A673 (cell line): ENCODE measurements around the gene TIMD4. TPM values are rescaled to one million over a fixed set of nuclear protein-coding genes. Genes with fewer than 3 reads are reported as not detected.

Experiments
- BruUV-seq: library from RNA; stranded (reverse); fragments of 400-500 nt; replicated peaks from 2 replicates; lab custom pipeline; 2021; lab: Mats Ljungman, UMichigan
- CTCF ChIA-PET: fragments of 300-600 bp; sonication (Branson Sonifier 250); formaldehyde crosslinking; loops from one replicate; lab custom pipeline; 2022; ENCODE audit warnings: antibody characterized with exemption; lab: Charles Lee
- POLR2A ChIA-PET: fragments of 300-600 bp; sonication (Branson Sonifier 250); formaldehyde crosslinking; loops from one replicate; lab custom pipeline; 2022; ENCODE audit warnings: antibody characterized with exemption; ENCODE audit not compliant: low non-redundant PET; lab: Charles Lee
- DNase-seq: peaks from one replicate; pipeline ENCODE4 v3.0.0-alpha.2; 2015; ENCODE audit warnings: low spot score
- H3K27ac ChIP-seq: fragments of 200-600 bp; sonication (generic); 2 replicates; pipeline ENCODE4 v1.5.1; 2016; ENCODE audit warnings: mixed run types, low read depth, mild to moderate bottlenecking, mixed read lengths, antibody characterized with exemption, low read length; ENCODE audit not compliant: poor library complexity, severe bottlenecking
- H3K27me3 ChIP-seq: fragments of 200-600 bp; sonication (generic); replicated peaks from 2 replicates; pipeline ENCODE4 v1.6.1; 2017; ENCODE audit warnings: mixed run types, low read depth, mild to moderate bottlenecking, mixed read lengths, antibody characterized with exemption, low read length; ENCODE audit not compliant: insufficient read depth, poor library complexity
- H3K36me3 ChIP-seq: fragments of 200-600 bp; sonication (generic); 2 replicates; pipeline ENCODE4 v1.6.1; 2016; ENCODE audit warnings: mixed run types, mild to moderate bottlenecking, mixed read lengths, antibody characterized with exemption, low read length; ENCODE audit not compliant: insufficient read depth, poor library complexity, severe bottlenecking
- H3K4me1 ChIP-seq: fragments of 200-600 bp; sonication (generic); 2 replicates; pipeline ENCODE4 v1.6.1; 2017; ENCODE audit warnings: mixed run types, mild to moderate bottlenecking, mixed read lengths, antibody characterized with exemption, low read length; ENCODE audit not compliant: insufficient read depth, poor library complexity, severe bottlenecking
- H3K4me3 ChIP-seq: fragments of 200-600 bp; sonication (generic); 2 replicates; pipeline ENCODE4 v1.5.1; 2016; ENCODE audit warnings: low read depth, mixed run types, mild to moderate bottlenecking, mixed read lengths, low read length; ENCODE audit not compliant: poor library complexity, severe bottlenecking
- H3K9me3 ChIP-seq: fragments of 200-600 bp; sonication (generic); 2 replicates; pipeline ENCODE4 v1.6.1; 2016; ENCODE audit warnings: mixed run types, low read depth, mild to moderate bottlenecking, mixed read lengths, antibody characterized with exemption, low read length; ENCODE audit not compliant: poor library complexity, severe bottlenecking
- CTCF ChIP-seq: fragments of 300-800, 200-600 bp; sonication (generic); conservative IDR thresholded peaks from 2 replicates; pipeline ENCODE4 v1.5.1; 2017; ENCODE audit warnings: low read depth, mild to moderate bottlenecking, antibody characterized with exemption, low read length, moderate library complexity, mixed read lengths
- EZH2 ChIP-seq: fragments of 200-600 bp; sonication (generic); IDR thresholded peaks from 2 replicates; pipeline ENCODE4 v1.6.1; 2017; ENCODE audit warnings: borderline replicate concordance, low read depth, mild to moderate bottlenecking, mixed read lengths, antibody characterized with exemption, low read length; ENCODE audit not compliant: poor library complexity, severe bottlenecking
- intact Hi-C: fragments of 100-400 bp; cut with micrococcal nuclease; formaldehyde crosslinking; loops from one replicate; pipeline ENCODE4 v1.10.0; 2022; ENCODE audit not compliant: unreplicated experiment
- total RNA-seq: library from RNA; stranded (reverse); gene quantifications from 2 replicates; pipeline ENCODE4 v1.2.3, GENCODE V29; 2021

TIMD4 gene
- total RNA-seq, 1 experiment from 2014 or later = not detected

- Histone ChIP-seq H3K4me3 (no peak overlapping the region), H3K4me1 (no peaks in the 10 kb centered on the region), H3K9me3 (no peaks in the 10 kb centered on the region), H3K36me3 (no peaks in the 10 kb centered on the region), H3K27me3 (no peaks in the 10 kb centered on the region), H3K27ac (no peak overlapping the region)
- no TSS peak for BruUV-seq
- TF ChIP-seq CTCF (no peak), EZH2 (no peak)
- POLR2A ChIA-PET = no interaction called here
- DNase-seq = no peak
- CTCF ChIA-PET = no interaction called here
- intact Hi-C loops = no loop called here
Measured at GRCh38 chr5:156871212-156871611, 91.8 kb downstream of the TIMD4 start.

- Histone ChIP-seq H3K9me3 (no peaks in the 10 kb centered on the region), H3K4me3 (no peak overlapping the region), H3K36me3 (no peaks in the 10 kb centered on the region), H3K4me1 (no peaks in the 10 kb centered on the region), H3K27ac (no peak overlapping the region), H3K27me3 (no peaks in the 10 kb centered on the region)
- CTCF ChIA-PET = no interaction called here
- TF ChIP-seq CTCF (no peak), EZH2 (no peak)
- no peak for DNase-seq
- POLR2A ChIA-PET = no interaction called here
- intact Hi-C loops = no loop called here
- BruUV-seq = no TSS peak
Measured at GRCh38 chr5:156870498-156870839, 92.6 kb downstream of the TIMD4 start.

Other genes starting within 250 kb of the TIMD4 start
- gene PPP1R2B, start 112.9 kb downstream of the TIMD4 start, total RNA-seq = not detected in 2 replicates
- gene HAVCR1, start 95.9 kb upstream of the TIMD4 start, total RNA-seq = not detected in 2 replicates
- 0.13 and 0.19 TPM in 2 replicates for gene HAVCR2, start 145.8 kb upstream of the TIMD4 start, total RNA-seq
- 8.7 and 9.4 TPM in 2 replicates for gene MED7, start 179.6 kb upstream of the TIMD4 start, total RNA-seq
- not detected in 2 replicates for gene GARIN3, start 203.0 kb upstream of the TIMD4 start, total RNA-seq
- gene ITK, start 217.6 kb upstream of the TIMD4 start, total RNA-seq = not detected in 2 replicates